ENCODE data around the gene RCAN3.

RCAN3 gene

DNA sequence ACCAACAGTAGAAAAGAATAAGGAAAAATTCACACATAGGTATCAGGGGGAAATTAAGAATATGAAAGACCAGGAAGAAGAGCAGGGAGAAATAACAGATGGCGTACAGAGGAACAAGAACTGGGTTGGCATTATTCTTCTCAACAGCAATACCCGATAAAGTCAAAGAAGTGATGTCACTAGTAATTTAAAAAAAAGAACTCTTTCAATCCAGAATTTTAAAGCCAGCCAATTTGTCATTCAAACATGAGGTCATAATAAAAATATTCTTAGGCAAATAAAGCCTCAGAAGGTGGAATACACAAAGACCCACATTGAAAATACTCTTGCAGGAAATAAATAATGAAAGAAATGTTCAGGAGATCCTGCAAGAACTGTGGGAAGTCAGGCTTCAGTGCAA, 62.1 kb downstream of the RCAN3 start:
- no peak for DNase-seq (ENCODE audit: extremely low read depth, low read depth)
- TF ChIP-seq, protein P1, sequence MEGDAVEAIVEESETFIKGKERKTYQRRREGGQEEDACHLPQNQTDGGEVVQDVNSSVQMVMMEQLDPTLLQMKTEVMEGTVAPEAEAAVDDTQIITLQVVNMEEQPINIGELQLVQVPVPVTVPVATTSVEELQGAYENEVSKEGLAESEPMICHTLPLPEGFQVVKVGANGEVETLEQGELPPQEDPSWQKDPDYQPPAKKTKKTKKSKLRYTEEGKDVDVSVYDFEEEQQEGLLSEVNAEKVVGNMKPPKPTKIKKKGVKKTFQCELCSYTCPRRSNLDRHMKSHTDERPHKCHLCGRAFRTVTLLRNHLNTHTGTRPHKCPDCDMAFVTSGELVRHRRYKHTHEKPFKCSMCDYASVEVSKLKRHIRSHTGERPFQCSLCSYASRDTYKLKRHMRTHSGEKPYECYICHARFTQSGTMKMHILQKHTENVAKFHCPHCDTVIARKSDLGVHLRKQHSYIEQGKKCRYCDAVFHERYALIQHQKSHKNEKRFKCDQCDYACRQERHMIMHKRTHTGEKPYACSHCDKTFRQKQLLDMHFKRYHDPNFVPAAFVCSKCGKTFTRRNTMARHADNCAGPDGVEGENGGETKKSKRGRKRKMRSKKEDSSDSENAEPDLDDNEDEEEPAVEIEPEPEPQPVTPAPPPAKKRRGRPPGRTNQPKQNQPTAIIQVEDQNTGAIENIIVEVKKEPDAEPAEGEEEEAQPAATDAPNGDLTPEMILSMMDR (IDR thresholded peaks at IDR 0.05; ENCODE audit: low read depth, low read length, missing control alignments), result no peak
- H3K4me3 ChIP-seq (replicated peaks; ENCODE audit: low read depth, low read length), result no peak overlapping the region

DNA sequence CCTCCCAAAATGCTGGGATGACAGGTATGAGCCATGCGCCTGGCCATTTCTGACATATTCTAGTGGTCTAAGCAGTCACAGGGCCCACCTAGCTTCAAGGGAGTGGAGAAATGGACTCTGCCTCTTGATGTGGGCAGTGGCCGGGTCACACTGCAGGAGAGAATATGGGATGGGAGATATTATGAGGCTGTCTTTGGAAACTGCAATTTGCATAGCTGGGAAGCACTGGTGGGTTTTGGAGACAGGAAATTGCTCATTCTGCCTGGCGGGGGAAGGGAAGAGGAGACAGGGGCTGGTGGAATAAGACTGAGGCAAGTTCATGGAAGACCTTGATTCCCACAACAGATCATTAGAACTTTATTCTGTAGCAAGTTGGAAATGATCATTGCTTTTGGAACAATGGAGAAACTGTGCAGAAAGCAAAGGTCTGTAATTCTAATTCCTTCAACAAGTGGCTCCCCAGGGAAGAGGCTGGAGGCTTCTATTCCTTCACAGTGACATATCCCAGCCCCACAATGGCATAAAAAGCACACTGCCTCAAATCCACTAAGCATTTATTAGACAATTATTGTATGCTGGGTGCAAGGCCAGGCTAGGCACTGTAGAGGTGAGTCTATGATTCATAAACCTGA, 63.7 kb downstream of the RCAN3 start:
- H3K4me3 ChIP-seq (replicated peaks; ENCODE audit: low read depth, low read length), result no peak overlapping the region
- no peak for DNase-seq (ENCODE audit: extremely low read depth, low read depth)
- TF ChIP-seq, protein P1 (IDR thresholded peaks at IDR 0.05; ENCODE audit: low read depth, low read length, missing control alignments), result no peak

DNA sequence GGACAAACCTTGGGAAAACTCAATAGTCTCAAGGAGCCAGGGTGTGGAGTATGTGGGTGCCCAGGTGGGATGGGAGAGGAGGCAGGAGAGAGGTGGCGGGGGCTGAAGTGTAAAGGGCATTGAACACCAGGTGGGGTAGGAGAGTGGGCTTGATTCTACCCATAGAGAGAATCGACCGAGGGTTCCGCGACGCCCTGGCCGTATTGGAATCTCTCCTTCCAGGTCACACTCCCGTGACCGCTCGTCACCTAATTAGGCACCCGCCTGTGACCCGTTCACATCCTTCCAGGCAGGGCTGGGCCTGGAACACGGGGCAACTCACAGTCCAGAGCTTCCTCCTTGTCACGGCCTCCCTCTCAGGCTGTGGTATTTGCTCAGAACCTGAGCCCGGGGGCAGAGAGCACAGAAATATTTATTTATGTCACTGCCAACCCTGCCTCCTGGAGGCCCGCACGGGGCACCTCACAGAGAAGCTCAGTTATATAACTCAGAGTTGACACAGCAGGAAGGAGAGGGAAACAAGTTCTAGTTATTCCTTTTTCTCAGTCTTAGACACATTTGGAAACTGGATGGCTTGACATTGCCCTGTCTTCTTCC, 65.3 kb downstream of the RCAN3 start:
- H3K4me3 ChIP-seq (replicated peaks; ENCODE audit: low read depth, low read length), result no peak overlapping the region
- DNase-seq (ENCODE audit: extremely low read depth, low read depth), result no peak
- TF ChIP-seq, protein P1 (IDR thresholded peaks at IDR 0.05; ENCODE audit: low read depth, low read length, missing control alignments), result no peak

DNA sequence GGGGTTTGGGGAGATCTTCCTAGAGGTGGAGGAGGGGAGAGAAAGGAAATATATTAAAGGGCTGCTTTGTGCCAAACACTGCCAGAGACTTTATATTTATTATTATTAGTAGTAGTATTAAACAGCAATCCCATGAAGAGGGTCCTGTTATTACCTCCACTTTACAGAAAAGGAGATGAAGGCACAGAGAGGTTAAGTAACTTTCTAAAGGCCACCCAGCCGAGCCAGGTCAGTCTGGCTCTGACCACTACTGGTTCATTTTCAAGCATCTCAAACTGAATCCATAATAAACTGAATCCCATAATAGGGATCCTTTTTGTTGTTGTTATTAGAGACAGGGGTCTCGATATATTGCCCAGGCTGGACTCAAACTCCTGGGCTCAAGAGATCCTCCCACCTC, 65.8 kb downstream of the RCAN3 start:
- TF ChIP-seq, protein P1 (IDR thresholded peaks at IDR 0.05; ENCODE audit: low read depth, low read length, missing control alignments), result no peak
- no peak overlapping the region for H3K4me3 ChIP-seq (replicated peaks; ENCODE audit: low read depth, low read length)
- DNase-seq (ENCODE audit: extremely low read depth, low read depth), result no peak

DNA sequence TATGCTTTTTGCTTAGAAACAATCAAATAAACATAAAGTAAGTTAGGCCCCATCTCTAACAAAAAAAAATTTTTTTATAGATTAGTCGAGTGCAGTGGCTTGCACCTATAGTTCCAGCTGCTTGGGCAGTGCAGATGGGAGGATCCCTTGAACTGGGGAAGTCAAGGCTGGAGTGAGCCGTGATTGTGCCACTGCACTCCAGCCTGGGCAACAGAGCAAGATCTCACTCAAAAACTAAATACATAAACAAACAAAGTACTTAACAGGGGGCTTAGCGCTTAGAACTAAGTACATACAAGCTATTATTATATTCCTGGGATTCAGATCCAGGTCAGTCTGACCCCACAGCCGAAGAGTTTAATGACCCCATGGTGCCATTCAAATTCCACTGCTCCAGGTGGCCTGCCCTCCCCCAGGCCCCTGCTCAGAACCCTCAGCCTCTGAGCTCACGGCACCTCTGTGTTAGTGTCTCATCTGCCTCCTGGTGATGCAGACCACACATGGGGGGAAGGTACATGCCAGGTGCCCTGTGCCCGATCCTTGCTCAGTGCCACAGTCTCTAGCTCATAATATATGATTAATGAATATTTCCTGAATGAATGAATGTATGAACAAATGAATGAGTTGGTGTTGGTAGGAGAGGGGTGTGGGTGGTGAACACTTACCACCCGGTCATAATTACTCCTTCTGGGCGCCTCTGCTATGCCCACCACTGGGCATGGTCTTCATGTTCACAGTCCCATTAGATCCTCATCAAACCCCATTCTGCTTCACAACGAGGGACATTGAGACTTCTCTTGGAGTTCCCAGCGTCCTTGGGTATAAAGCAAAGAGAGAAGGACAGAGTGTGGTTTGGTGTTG, 67.9 kb downstream of the RCAN3 start:
- TF ChIP-seq, protein P1 (IDR thresholded peaks at IDR 0.05; ENCODE audit: low read depth, low read length, missing control alignments), result no peak
- no peak overlapping the region for H3K4me3 ChIP-seq (replicated peaks; ENCODE audit: low read depth, low read length)
- DNase-seq (ENCODE audit: extremely low read depth, low read depth), result no peak

DNA sequence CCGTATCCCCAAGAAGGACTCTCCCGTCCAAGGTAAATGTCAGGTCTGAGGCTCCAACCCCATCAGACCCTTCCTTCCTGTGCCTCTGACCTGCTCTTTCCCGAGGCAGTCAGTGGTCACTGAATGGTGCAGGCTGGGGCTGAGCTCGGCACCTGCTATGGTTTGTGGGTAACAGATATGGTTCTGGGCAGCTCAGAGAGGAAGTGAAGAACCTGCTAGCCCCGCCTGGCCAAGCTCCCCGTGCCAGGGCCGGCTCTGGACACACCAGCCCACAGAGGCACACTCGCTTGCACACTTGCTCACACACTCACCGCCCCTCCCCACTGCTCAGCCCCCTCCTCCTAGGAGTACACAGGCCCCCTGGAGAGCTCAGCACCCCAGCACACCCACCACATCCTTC, 69.7 kb downstream of the RCAN3 start:
- no peak for DNase-seq (ENCODE audit: extremely low read depth, low read depth)
- TF ChIP-seq, protein P1 (IDR thresholded peaks at IDR 0.05; ENCODE audit: low read depth, low read length, missing control alignments), result no peak

More for the DNA sequence above, 69.7 kb downstream of the RCAN3 start:
- no peak overlapping the region for H3K4me3 ChIP-seq (replicated peaks; ENCODE audit: low read depth, low read length)

Measured in HFF-Myc (cell line).